Measurements from ENCODE around the gene TBX22.
"Not testable (repeated sequence)": the region's sequence is repeated elsewhere in the genome, so short reads cannot be mapped to it uniquely, and the experiment has no call there.

TBX22 gene, protein sequence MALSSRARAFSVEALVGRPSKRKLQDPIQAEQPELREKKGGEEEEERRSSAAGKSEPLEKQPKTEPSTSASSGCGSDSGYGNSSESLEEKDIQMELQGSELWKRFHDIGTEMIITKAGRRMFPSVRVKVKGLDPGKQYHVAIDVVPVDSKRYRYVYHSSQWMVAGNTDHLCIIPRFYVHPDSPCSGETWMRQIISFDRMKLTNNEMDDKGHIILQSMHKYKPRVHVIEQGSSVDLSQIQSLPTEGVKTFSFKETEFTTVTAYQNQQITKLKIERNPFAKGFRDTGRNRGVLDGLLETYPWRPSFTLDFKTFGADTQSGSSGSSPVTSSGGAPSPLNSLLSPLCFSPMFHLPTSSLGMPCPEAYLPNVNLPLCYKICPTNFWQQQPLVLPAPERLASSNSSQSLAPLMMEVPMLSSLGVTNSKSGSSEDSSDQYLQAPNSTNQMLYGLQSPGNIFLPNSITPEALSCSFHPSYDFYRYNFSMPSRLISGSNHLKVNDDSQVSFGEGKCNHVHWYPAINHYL

DNA sequence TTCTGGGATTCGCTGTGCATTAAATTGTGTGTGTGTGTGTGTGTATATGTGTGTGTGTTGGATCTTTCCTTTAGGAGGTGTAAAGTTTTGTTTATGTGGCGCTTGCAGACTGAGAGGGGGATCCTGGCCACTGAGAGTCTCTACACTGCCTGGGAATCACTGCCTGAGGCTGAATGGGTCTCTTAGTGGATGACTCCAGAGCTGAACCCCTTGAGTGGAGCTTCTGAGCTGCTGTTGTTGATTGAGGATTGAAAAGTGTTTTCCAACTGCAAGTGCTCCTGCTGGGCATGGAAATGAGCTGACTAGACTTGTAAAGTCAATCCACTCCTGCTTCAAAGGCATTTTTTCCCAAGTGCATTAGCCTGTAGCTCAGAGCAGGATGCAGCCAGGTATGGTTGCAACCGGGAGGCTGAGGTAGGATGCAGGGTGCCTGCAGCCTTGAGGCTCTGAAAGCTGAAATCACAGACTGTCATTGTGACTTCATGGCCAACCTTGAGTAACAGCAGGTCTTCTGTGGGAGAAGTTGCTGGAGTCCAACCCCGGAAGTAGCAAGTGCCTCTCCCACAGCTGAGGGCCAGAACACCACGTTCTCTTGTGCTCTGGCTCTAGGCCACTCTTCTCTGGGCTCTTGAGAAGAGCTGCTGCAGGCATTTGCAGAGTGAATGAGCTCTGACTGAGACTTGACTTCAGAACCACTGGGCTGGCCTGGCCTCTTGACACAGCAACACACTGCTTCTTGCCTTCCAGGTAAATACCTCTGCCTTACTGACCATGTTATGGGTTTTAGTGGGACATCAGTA lies at the start of gene TBX22:
Gene TBX22, plus strand, starts transcription at position 613 of the 800 bp plus-strand sequence. CDS start 7,517 bp downstream, outside the sequence.
- Mint-ChIP-seq H3K36me3 (no peaks in the 10 kb centered on the region), H3K4me3 (no peak within 1 kb of the TSS), H3K27me3 (no peaks in the 10 kb centered on the region), H3K4me1 (no peaks in the 10 kb centered on the region), H3K9me3 (no peaks in the 10 kb centered on the region), H3K27ac (no peak within 1 kb of the TSS)
- ATAC-seq: no peak

DNA sequence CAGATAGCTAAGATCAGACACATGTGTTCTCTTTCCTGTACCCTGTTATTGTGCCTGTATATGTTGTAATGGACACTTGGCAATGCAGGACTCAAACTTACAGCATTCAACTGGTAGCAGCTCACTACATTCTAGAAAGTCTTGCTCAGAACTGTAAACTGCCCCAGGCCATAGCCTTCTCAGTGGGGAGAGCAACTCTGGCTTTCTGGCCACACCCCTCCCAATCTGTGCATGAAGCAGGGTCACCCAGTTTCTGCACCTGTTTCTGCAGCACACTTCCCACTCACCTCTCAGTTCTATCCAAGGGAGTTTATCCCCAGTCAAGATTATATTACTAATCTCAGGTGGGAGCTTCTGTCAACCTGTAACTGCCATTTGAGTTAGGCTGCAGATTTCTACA lies 38.9 kb upstream of the TBX22 start:
- Mint-ChIP-seq H3K27me3 (no peaks in the 10 kb centered on the region), H3K4me3 (no peak overlapping the region), H3K4me1 (no peaks in the 10 kb centered on the region), H3K9me3 (peaks cover 5% of the 10 kb centered on the region), H3K27ac (no peak overlapping the region), H3K36me3 (no peaks in the 10 kb centered on the region)
- no peak for ATAC-seq

DNA sequence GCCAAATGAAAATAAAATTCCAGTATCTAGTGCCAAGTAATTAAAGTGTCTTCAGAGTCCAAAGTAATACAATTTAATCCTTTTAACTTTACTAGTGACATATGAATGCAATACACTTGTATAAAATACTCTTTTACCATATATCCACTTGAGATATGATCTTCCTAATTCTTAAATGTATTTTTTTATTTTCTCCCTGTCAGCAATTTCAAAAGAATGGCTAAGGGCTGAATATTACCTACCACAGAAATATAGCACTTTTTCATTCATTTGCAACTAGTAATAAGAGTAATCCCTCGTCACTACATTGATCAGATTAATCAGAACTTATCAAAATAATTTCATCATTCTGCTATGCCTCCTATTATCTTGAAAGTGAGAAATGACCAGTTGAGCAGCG lies 10.1 kb upstream of the TBX22 start:
- ATAC-seq: no peak
- Mint-ChIP-seq H3K4me3 (no peak overlapping the region), H3K27ac (no peak overlapping the region), H3K4me1 (no peaks in the 10 kb centered on the region), H3K9me3 (no peaks in the 10 kb centered on the region), H3K36me3 (no peaks in the 10 kb centered on the region), H3K27me3 (no peaks in the 10 kb centered on the region)

DNA sequence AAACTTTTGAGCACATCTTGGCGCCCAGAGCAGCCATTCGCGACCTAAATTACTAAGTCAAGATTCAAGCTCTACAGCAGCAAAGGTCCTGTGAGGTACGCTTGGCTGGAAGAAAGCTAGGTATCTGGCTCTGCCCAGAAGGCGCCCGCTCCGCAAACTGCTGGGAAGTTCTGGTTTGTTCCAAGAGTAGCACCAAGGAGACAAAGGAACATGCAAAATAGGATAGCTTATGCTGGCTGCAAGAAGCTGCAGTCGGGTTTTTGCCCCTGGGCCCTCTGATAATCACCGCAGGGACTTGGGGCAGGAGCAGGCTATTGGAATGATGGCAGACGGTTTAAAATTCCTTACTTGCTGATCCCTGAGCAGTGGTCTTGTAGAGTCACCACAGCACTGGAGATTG lies 3.0 kb upstream of the TBX22 start:
- H3K27ac Mint-ChIP-seq: no peak overlapping the region
- H3K4me1 Mint-ChIP-seq: no peaks in the 10 kb centered on the region
- H3K36me3 Mint-ChIP-seq: no peaks in the 10 kb centered on the region
- H3K9me3 Mint-ChIP-seq: no peaks in the 10 kb centered on the region
- no peak overlapping the region for H3K4me3 Mint-ChIP-seq
- H3K27me3 Mint-ChIP-seq: no peaks in the 10 kb centered on the region
- no peak for ATAC-seq

DNA sequence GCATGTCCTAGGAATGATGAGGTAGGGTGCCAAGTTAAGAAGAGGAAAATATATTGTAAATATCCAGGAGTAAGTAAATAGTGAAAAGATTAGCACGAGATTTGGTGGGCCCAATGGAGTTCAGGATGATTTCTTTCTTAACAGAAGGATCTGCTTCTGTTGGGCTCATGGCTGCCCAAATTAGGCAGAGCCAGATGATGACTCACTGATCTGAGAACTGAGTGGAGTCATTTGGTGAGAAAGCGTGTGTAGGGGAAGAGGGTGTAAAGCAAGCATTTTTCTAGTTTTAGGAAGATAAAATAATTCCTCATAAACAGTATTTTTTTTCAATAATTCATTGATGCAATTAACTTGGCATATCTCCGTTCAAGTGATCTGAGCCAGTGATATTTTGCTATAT lies 1.6 kb downstream of the TBX22 start:
- H3K4me3 Mint-ChIP-seq: no peak overlapping the region
- H3K36me3 Mint-ChIP-seq: no peaks in the 10 kb centered on the region
- H3K9me3 Mint-ChIP-seq: no peaks in the 10 kb centered on the region
- H3K4me1 Mint-ChIP-seq: no peaks in the 10 kb centered on the region
- no peak for ATAC-seq
- H3K27me3 Mint-ChIP-seq: no peaks in the 10 kb centered on the region
- H3K27ac Mint-ChIP-seq: no peak overlapping the region

DNA sequence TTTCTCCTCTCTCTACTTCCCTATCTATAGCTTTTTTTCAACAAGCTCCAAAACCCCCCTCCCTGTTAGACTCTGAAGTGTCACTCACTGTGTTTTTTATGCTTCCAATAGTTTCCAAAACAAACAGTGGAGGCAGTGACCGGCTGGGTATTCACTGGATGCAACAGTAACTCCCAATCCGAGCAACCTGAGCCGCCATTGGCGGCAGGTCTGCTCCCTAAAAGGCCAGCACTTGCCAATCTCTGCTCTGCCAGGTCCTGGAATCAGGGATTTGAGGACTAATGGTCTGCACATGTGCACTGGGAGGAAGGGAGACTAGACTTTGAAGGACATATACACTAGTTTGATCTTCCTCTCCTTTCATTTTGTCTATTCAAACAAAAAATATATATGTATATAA lies 7.1 kb downstream of the TBX22 start:
- ATAC-seq: no peak
- Mint-ChIP-seq H3K4me1 (no peaks in the 10 kb centered on the region), H3K4me3 (no peak overlapping the region)

DNA sequence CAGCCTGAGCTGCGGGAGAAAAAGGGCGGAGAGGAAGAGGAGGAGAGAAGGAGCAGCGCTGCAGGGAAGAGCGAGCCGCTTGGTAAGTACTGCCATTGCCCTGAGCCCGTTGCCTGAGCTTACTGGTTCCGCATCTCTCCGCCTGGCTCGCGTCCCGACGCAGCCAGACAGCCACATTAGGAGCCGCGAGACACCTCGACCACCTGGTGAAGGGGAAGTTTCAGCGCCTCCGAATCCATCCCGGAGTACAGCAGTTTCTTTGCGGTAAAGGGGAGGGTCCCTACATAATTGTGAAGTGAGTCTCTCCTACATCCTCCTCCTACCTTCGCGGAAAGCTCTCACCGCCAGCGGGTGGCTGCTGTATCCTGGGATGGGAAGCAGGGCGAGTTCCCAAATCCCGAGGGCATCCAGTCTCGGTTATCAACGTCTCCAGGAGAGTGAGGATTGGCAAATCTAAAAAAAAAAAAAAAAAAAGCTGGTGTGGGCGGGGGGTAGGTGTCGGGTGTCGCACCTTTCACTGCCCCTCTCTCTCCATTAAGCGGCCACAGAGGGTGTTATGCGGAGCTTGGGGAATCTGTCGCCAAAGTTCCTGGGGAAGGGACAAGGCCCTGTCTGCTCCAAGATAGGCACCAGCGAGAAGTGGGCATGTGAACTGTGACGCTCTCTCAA lies 7.9 kb downstream of the TBX22 start:
- H3K4me3 Mint-ChIP-seq: no peak overlapping the region
- no peaks in the 10 kb centered on the region for H3K9me3 Mint-ChIP-seq
- no peaks in the 10 kb centered on the region for H3K27me3 Mint-ChIP-seq
- H3K36me3 Mint-ChIP-seq: no peaks in the 10 kb centered on the region
- no peak for ATAC-seq
- H3K27ac Mint-ChIP-seq: no peak overlapping the region
- H3K4me1 Mint-ChIP-seq: no peaks in the 10 kb centered on the region

More for the DNA sequence above, 7.1 kb downstream of the TBX22 start:
- no peaks in the 10 kb centered on the region for H3K27me3 Mint-ChIP-seq
- no peaks in the 10 kb centered on the region for H3K9me3 Mint-ChIP-seq
- no peak overlapping the region for H3K27ac Mint-ChIP-seq
- no peaks in the 10 kb centered on the region for H3K36me3 Mint-ChIP-seq

DNA sequence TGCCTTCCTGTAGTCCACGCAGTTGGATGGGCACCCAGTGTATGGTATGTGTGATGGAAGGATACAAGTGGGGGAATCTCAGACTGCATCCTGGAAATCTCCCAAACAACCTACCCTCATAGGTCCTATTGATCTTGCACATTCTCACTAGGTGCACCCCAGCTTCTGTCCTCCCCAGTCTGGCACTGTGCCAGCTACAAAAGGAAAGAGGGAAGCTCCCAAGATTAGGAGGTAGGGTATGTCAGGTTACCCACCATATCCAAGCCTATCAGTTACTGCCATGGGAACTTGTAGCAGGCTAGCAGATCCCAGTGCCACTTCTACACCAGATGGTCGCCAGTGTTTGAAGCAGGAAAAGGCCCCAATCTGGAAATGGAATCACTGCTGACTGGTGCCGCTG lies 11.6 kb downstream of the TBX22 start:
- Mint-ChIP-seq H3K27me3 (no peaks in the 10 kb centered on the region), H3K4me3 (no peak overlapping the region), H3K27ac (no peak overlapping the region), H3K4me1 (no peaks in the 10 kb centered on the region), H3K9me3 (no peaks in the 10 kb centered on the region), H3K36me3 (no peaks in the 10 kb centered on the region)
- no peak for ATAC-seq

DNA sequence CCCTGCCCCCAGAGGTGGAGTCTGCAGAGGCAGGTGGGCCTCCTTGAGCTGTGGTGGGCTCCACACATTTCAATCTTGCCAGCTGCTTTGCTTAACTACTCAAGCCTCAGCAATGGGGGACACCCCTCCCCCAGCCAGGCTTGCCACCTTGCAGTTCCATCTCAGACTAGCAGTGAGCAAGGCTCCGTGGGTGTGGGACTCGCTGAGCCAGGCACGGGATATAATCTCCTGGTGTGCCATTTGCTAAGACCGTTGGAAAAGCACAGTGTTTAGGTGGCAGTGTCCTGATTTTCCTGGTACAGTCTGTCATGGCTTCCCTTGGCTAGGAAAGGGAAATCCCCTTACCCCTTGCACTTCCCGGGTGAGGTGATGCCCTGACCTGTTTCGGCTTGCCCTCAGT lies 51.6 kb downstream of the TBX22 start:
- not testable (repeated sequence) for H3K4me3 Mint-ChIP-seq, H3K36me3 Mint-ChIP-seq, H3K4me1 Mint-ChIP-seq, H3K27ac Mint-ChIP-seq, ATAC-seq, H3K27me3 Mint-ChIP-seq, H3K9me3 Mint-ChIP-seq

DNA sequence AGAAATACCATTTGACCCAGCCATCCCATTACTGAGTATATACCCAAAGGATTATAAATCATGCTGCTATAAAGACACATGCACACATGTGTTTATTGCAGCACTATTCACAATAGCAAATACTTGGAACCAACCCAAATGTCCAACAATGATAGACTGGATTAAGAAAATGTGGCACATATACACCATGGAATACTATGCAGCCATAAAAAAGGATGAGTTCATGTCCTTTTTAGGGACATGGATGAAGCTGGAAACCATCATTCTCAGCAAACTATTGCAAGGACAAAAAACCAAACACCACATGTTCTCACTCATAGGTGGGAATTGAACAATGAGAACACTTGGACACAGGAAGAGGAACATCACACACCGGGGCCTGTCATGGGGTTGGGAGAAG lies 61.1 kb downstream of the TBX22 start:
- H3K4me1 Mint-ChIP-seq, H3K4me3 Mint-ChIP-seq, ATAC-seq, H3K36me3 Mint-ChIP-seq, H3K9me3 Mint-ChIP-seq, H3K27ac Mint-ChIP-seq, H3K27me3 Mint-ChIP-seq: not testable (repeated sequence)

Data from stimulated activated memory B cell treated with anti-CD40 and anti-IgM and Interleukin-4, amounts not matched to agents 10 μg/mL and 1 μg/mL and 100 μg/mL, for 72 hours (primary cell).